ENCODE results near the gene CNR2.
"Not testable (repeated sequence)": the region's sequence is repeated elsewhere in the genome, so short reads cannot be mapped to it uniquely, and the experiment has no call there.

Gene CNR2

GRCh38 chr1:23885222-23885621 lies 27.9 kb downstream of the CNR2 start:
- no peak for DNase-seq (ENCODE audit: low spot score)

- DNase-seq (ENCODE audit: low spot score) = no peak
Measured at GRCh38 chr1:23882746-23883145, 30.4 kb downstream of the CNR2 start.

DNA sequence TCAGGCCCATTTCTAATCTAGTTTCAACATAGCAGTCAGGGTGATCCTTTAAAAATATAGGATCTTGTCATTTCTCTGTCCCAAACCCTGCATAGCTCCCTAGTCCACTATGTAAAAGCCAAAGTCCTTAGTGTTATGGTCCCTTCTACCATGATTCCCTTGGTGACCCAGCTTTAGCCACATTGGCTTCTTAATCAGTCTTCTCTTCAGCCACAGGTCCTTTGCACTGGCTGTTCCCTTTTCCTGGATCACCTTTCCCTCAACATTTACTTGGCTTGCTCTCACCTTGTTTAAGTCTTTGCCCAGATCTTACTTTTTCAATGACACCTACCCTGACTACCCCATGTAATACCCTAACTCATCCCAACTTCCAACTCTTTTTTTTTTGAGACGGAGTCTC lies 33.4 kb downstream of the CNR2 start:
- no peak for DNase-seq (ENCODE audit: low spot score)

GRCh38 chr1:23878668-23879067 lies 34.5 kb downstream of the CNR2 start:
- no peak for DNase-seq (ENCODE audit: low spot score)

GRCh38 chr1:23875382-23875781 lies 37.8 kb downstream of the CNR2 start:
- no peak for DNase-seq (ENCODE audit: low spot score)

- no peak for DNase-seq (ENCODE audit: low spot score)
Measured at GRCh38 chr1:23872421-23872820, 40.7 kb downstream of the CNR2 start.

DNA sequence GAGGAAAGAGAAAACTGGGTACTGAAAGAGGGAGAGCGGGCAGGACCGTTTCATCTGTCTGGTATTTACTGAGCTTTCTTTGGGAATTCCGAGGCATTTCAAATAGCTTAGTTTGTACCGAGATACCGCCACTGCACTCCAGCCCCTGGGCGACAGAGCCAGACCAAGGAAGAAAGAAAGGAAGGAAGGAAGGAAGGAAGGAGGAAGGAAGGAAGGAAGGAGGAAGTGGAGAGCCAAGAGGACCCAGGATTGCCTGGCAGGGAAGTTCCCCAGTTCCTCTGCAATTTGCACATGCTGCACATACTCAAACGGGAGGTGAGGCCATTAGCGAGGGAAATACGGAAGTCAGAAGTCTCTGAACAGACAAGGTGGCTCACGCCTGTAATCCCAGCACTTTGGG lies 44.1 kb downstream of the CNR2 start:
- peak; percentile 28 for DNase-seq (ENCODE audit: low spot score)

- DNase-seq (ENCODE audit: low spot score) = peak; percentile 41
Measured at GRCh38 chr1:23868557-23869016, 44.6 kb downstream of the CNR2 start.

DNA sequence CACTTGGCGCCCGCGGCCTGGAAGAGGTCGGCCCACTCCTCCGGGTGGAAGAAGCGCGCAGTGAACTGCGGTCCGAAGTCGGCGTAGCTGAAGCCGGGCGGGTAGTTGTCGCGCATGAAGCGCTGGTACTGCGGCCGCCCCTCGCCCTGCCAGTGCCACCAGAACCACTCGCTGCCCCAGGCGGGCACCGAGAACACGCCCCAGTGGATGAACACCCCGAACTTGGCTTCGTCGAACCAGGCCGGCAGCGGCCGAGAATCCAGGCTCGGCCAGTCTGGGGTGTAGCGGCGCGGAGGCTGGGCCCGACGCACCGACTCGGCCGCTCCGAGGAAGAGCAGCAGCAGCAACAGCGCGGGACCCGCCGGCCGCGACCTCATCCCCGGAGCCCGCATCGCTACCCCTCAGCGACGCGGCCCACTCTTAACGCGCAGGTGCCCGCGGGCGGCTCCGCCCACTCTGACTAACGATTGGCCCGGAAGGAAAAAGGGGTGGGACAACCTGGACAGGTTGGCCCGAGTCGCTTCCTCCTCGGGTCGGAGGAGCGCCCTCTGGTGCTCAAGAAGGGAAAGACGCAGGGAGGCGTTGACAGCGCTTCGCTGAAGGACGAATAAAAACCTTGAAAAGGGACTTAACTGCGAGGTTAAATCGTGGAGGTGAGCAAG lies 45.1 kb downstream of the CNR2 start, which contains the start of gene FUCA1:
FUCA1 (minus strand) TSS at position 396 of the 662 bp plus-strand sequence; CDS start at position 392, 4 bp downstream.
- DNase-seq (ENCODE audit: low spot score) = peak; percentile 96

DNA sequence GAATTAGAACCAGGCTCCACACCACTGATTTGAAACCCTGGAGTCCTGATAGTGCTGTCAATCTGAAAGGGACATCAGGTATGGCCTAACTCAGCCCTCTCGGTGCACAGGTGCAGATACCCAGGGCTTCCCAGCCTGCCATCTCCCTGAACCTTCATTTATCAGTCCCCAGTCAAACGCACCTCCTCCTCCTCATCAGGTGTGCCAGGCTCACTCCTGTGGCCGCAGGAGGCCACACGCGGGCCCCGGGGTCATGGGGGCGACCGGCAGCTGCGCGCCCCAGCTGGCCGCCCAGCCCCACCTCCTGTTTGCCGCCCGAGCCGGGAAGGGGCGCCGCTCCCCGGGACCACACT lies 45.6 kb downstream of the CNR2 start:
- DNase-seq (ENCODE audit: low spot score) = no peak

GRCh38 chr1:23865543-23865930 lies 47.6 kb downstream of the CNR2 start:
- peak; percentile 48 for DNase-seq (ENCODE audit: low spot score)

- no peak for DNase-seq (ENCODE audit: low spot score)
Measured at GRCh38 chr1:23864801-23865542, 48.2 kb downstream of the CNR2 start.

DNA sequence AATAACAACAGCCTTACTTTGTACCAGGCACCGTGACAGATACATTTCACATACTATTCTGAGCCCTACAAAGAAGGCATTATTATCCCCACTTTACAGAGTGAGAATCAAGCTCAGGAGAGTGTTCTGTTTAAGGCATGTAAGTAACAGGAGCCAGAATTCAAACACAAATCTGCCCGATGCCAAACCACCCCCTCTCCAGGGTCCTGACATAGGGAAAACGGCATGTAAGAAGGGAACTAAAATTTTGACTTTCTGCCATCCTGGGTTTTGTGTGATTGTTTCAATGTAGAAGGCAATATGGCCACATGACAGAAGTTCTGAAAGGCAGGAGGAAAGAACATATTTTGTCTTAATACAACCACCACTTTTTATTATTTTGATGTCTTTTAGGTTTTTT lies 50.5 kb downstream of the CNR2 start:
- no peak for DNase-seq (ENCODE audit: low spot score)

- no peak for DNase-seq (ENCODE audit: low spot score)
Measured at GRCh38 chr1:23854568-23854967, 58.6 kb downstream of the CNR2 start.

GRCh38 chr1:23853124-23853523 lies 60.0 kb downstream of the CNR2 start:
- DNase-seq (ENCODE audit: low spot score) = not testable (repeated sequence)

GRCh38 chr1:23851406-23851805 lies 61.8 kb downstream of the CNR2 start:
- not testable (repeated sequence) for DNase-seq (ENCODE audit: low spot score)

- DNase-seq (ENCODE audit: low spot score) = no peak
Measured at GRCh38 chr1:23848673-23849616, 64.2 kb downstream of the CNR2 start.

- not testable (repeated sequence) for DNase-seq (ENCODE audit: low spot score)
Measured at GRCh38 chr1:23847482-23848095, 65.6 kb downstream of the CNR2 start.

- DNase-seq (ENCODE audit: low spot score) = no peak
Measured at GRCh38 chr1:23845163-23845562, 68.0 kb downstream of the CNR2 start.

GRCh38 chr1:23843644-23844043 lies 69.5 kb downstream of the CNR2 start:
- no peak for DNase-seq (ENCODE audit: low spot score)

DNA sequence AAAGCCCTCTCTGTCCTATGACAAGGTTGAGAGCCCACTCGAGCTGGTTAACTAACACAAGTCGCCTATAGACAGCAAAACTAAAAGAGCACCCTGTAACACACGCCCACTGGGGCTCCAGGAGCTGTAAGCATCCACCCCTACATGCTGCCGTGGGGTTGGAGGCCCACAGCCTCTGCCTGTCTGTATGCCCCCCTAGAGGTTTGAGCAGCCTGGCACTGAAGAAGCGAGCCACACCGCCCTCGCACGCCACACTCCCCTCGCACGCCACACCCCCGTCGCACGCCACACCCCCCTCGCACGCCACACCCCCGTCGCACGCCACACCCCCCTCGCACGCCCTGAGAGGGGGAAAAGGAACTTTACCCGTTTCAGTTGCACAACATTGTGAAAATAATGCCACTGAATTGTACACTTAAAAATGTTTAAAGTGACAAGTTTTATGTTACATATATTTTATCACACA lies 74.7 kb downstream of the CNR2 start:
- DNase-seq (ENCODE audit: low spot score) = peak; percentile 61

- no peak for DNase-seq (ENCODE audit: low spot score)
Measured at GRCh38 chr1:23837908-23838307, 75.3 kb downstream of the CNR2 start.
